Activated CD4-positive, alpha-beta T cell treated with anti-CD3 and anti-CD28 coated beads, Interleukin-2, amount 10 ng/mL, durations not matched to agents 24 days and 14 days (primary cell): ENCODE results near the gene CACNG8. TPM values are rescaled to one million over a fixed set of nuclear protein-coding genes. Genes with fewer than 3 reads are reported as not detected.

Source experiments
- DNase-seq: peaks from one replicate; pipeline ENCODE4 v3.0.0; 2022
- H3K27ac Mint-ChIP-seq: one replicate; pipeline ENCODE4 v1.8.0; 2022; ENCODE audit warnings: mild to moderate bottlenecking, mixed read lengths
- H3K27me3 Mint-ChIP-seq: one replicate; pipeline ENCODE4 v1.8.0; 2022; ENCODE audit warnings: mixed read lengths
- H3K36me3 Mint-ChIP-seq: one replicate; pipeline ENCODE4 v1.8.0; 2022; ENCODE audit warnings: low read depth, mild to moderate bottlenecking, mixed read lengths
- H3K4me1 Mint-ChIP-seq: one replicate; pipeline ENCODE4 v1.8.0; 2021; ENCODE audit warnings: mixed read lengths
- H3K4me3 Mint-ChIP-seq: one replicate; pipeline ENCODE4 v1.8.0; 2022; ENCODE audit warnings: mild to moderate bottlenecking, moderate library complexity, mixed read lengths
- H3K9me3 Mint-ChIP-seq: one replicate; pipeline ENCODE4 v1.8.0; 2021; ENCODE audit warnings: mixed read lengths
- intact Hi-C: fragments of 100-400 bp; cut with micrococcal nuclease; formaldehyde crosslinking; loops from one replicate; pipeline ENCODE4 v1.15.1; 2023
- total RNA-seq: library from RNA; stranded (reverse); gene quantifications from 2 replicates; pipeline ENCODE4 v1.2.3, GENCODE V29; 2022

Gene CACNG8
- total RNA-seq, 1 donor from 2014 or later, result not detected

DNA sequence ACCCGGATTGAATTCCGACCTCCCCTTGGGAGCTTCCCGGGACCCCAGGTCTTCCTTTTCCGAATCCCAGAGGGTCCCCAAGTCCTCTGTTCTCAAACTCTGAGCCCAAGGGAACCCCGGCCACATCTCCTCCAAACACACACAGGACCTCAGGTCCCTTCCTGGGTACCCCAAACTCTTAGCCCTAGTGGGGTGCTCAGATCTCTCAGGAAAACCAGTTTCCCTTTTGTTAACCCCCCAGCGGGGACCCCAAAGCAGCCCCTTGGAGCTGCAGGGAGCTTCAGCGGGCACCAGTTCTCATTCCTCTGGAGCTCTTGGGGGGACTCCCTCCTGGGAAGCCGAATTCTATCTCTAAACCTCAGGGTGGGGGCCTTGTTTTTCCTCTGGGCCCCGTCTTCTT, 29.5 kb downstream of the CACNG8 start:
- no peak for DNase-seq
- H3K27ac Mint-ChIP-seq, result no peak overlapping the region
- H3K9me3 Mint-ChIP-seq, result no peaks in the 10 kb centered on the region
- no peaks in the 10 kb centered on the region for H3K4me1 Mint-ChIP-seq
- intact Hi-C loops, result no loop called here
- H3K4me3 Mint-ChIP-seq, result no peak overlapping the region
- peaks cover 24% of the 10 kb centered on the region for H3K27me3 Mint-ChIP-seq
- H3K36me3 Mint-ChIP-seq, result no peaks in the 10 kb centered on the region

DNA sequence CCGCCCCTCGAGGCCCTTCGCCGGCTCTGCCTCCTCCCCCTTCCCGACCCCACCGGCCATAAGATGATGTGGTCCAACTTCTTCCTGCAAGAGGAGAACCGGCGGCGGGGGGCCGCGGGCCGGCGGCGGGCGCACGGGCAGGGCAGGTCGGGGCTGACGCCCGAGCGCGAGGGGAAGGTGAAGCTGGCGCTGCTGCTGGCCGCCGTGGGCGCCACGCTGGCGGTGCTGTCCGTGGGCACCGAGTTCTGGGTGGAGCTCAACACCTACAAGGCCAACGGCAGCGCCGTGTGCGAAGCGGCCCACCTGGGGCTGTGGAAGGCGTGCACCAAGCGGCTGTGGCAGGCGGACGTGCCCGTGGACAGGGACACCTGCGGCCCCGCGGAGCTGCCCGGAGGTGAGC, 30.1 kb downstream of the CACNG8 start:
- peaks cover 24% of the 10 kb centered on the region for H3K27me3 Mint-ChIP-seq

DNA sequence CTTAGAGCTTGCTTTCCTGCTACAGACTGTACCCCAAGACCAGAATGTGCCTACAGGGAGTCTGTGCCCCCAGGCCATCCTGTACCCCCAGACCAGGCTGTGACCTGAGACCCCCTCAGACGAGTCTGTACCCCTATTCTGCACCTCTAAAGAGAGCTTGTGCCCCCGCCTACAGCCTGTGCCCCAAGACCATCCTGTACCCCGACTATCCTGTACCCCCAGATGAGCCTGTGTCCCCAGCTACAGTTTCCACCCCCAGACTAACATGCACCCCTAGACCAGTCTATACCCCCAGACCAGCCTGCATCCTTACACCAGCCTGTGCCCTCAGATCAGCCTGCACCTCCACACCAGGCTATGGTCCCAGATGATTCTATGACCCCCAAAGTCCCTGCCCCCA, 30.7 kb downstream of the CACNG8 start:
- Mint-ChIP-seq H3K27me3 (peaks cover 24% of the 10 kb centered on the region), H3K9me3 (no peaks in the 10 kb centered on the region), H3K4me3 (no peak overlapping the region), H3K36me3 (no peaks in the 10 kb centered on the region), H3K4me1 (no peaks in the 10 kb centered on the region), H3K27ac (no peak overlapping the region)
- intact Hi-C loops, result no loop called here
- DNase-seq, result no peak

More for the DNA sequence above, 30.1 kb downstream of the CACNG8 start:
- Mint-ChIP-seq H3K9me3 (no peaks in the 10 kb centered on the region), H3K4me3 (no peak overlapping the region), H3K36me3 (no peaks in the 10 kb centered on the region), H3K4me1 (no peaks in the 10 kb centered on the region), H3K27ac (no peak overlapping the region)
- DNase-seq, result no peak
- intact Hi-C loops, result no loop called here

DNA sequence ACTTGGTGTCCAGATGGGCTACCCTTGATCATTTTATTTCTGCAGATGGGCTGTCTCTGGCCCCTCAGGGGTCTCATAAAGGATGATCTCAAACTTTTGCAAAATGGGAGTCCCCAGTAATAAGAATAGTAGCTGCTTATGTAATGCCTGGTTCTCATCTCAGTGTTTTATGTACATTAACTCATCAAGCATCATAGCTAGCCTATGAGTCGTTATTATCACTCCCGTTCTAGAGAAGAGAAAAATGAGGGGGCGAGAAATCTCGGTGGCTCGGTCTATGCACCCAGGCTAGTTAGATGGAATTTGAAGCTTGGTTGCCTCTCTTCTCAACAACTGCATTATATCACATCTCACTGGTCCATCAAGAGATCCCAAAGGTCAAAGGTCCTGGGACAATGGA, 32.1 kb downstream of the CACNG8 start:
- H3K4me3 Mint-ChIP-seq, result no peak overlapping the region
- intact Hi-C loops, result no loop called here
- no peaks in the 10 kb centered on the region for H3K36me3 Mint-ChIP-seq
- H3K9me3 Mint-ChIP-seq, result no peaks in the 10 kb centered on the region
- peaks cover 21% of the 10 kb centered on the region for H3K27me3 Mint-ChIP-seq
- H3K4me1 Mint-ChIP-seq, result no peaks in the 10 kb centered on the region
- H3K27ac Mint-ChIP-seq, result no peak overlapping the region
- DNase-seq, result no peak

DNA sequence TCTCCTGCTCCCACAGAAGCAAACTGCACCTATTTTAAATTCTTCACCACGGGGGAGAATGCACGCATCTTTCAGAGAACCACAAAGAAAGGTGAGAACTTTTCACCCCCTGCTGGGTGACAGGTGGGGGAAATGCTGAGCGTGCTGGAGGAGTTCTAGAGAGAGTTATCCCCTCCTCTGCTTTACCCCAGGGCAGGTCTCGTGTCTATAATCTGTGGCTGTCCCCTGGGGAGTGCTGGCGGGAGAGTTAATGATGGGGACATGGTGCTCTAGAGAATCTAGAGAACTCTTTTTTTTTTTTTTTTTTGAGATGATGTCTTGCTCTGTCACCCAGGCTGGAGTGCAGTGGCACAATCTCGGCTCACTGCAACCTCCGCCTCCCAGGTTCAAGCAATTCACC, 35.5 kb downstream of the CACNG8 start:
- intact Hi-C loops, result no loop called here
- H3K27me3 Mint-ChIP-seq, result peaks cover 12% of the 10 kb centered on the region
- H3K9me3 Mint-ChIP-seq, result no peaks in the 10 kb centered on the region
- H3K27ac Mint-ChIP-seq, result no peak overlapping the region
- H3K36me3 Mint-ChIP-seq, result no peaks in the 10 kb centered on the region
- H3K4me1 Mint-ChIP-seq, result no peaks in the 10 kb centered on the region
- no peak overlapping the region for H3K4me3 Mint-ChIP-seq
- no peak for DNase-seq

DNA sequence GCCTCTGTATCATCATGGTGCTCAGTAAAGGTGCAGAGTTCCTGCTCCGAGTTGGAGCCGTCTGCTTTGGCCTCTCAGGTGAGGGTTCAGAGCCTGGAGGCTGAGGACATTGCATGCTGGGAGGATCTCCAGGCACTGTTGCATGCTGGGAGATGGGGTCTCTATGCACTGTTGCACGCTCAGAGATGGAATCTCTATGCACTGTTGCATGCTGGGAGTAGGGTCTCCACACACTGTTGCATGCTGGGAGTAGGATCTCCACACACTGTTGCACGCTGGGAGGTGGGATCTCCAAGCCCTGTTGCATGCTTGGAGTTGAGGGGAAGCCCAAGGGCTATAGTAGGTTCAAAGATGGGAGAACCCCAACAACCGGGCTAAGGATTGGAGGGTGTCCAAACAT, 37.0 kb downstream of the CACNG8 start:
- H3K4me1 Mint-ChIP-seq, result no peaks in the 10 kb centered on the region
- H3K4me3 Mint-ChIP-seq, result no peak overlapping the region
- intact Hi-C loops, result no loop called here
- H3K27ac Mint-ChIP-seq, result no peak overlapping the region
- DNase-seq, result no peak
- no peaks in the 10 kb centered on the region for H3K36me3 Mint-ChIP-seq
- no peaks in the 10 kb centered on the region for H3K9me3 Mint-ChIP-seq
- H3K27me3 Mint-ChIP-seq, result no peaks in the 10 kb centered on the region

DNA sequence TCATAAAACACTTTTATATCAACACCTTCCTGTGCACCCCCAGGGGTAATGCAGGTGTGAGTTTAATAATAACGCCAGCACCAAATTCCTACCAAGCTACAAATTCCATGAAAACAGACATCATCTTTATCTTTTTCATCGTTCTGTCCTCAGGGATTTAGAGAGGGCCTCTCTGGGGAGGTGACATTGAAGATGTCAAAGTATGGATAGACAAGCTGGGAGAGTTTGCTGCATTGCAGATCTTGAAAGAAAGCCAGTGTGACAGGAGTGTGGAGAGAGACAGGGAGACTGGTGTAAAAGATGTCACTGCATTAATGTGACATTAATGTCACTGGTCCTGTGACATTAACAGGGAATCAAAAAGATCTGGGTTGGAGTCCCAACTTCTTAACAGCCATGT, 38.8 kb downstream of the CACNG8 start:
- no peaks in the 10 kb centered on the region for H3K36me3 Mint-ChIP-seq
- no peak for DNase-seq
- intact Hi-C loops, result no loop called here
- no peaks in the 10 kb centered on the region for H3K4me1 Mint-ChIP-seq
- no peak overlapping the region for H3K4me3 Mint-ChIP-seq
- no peak overlapping the region for H3K27ac Mint-ChIP-seq
- no peaks in the 10 kb centered on the region for H3K9me3 Mint-ChIP-seq
- H3K27me3 Mint-ChIP-seq, result no peaks in the 10 kb centered on the region

DNA sequence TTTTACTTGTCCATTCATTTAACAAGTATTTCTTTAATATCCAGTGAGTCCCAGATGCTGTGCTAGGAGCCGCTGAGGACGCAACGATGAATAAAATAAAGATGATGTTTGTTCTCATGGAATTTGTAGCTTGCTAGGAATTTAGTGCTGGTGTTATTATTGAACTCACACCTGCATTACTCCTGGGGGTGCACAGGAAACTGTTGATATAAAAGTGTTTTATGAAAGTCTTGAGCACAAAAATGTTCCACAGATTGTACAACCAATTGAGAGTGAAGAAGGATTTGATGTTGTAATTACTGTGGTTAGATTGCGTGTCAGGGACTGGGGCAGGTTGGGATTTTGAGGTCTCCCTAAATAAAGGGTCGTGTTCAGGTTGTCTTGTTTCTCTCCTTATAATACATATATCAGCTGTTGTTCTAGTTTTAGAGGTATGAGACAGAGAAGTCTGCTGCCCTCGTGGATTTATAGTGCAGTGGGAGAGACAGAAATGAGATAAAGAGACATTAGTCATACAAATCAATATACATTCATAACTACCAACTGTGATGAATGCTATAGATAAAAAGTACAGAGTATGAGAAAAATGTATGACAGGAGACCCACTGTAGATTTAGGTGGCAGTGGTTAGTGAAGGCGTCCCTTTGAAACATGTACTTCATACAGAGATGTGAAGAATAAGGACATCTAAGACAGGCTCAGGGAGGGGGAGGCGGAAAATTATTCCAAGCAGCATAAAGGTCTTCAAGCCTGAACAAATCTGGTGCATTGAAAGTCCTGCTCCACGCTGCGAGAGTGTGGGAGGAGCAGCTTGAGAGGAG, 40.0 kb downstream of the CACNG8 start:
- DNase-seq, result no peak
- Mint-ChIP-seq H3K36me3 (no peaks in the 10 kb centered on the region), H3K27ac (no peak overlapping the region), H3K27me3 (no peaks in the 10 kb centered on the region), H3K9me3 (no peaks in the 10 kb centered on the region), H3K4me1 (no peaks in the 10 kb centered on the region), H3K4me3 (no peak overlapping the region)
- intact Hi-C loops, result no loop called here

DNA sequence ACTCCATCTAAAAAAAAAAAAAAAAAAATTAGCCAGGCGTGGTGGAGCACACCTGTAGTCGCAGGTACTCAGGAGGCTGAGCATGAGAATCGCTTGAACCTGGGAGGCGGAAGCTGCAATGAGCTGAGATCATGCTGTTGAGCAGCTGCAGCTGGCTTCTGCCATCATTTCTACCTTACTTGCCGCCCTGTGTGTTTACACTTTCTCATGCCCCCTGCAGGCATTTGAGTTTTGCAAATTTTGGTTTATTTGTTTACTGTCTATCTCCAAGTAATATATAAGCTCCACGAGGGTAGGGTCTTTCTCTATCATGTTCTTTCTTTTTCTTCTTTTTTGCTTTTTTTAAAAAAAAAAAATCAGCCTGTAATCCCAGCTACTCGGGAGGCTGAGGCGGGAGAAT, 46.7 kb downstream of the CACNG8 start:
- intact Hi-C loops, result no loop called here
- Mint-ChIP-seq H3K27ac (no peak overlapping the region), H3K9me3 (no peaks in the 10 kb centered on the region), H3K27me3 (peaks cover 7% of the 10 kb centered on the region), H3K4me3 (no peak overlapping the region), H3K36me3 (no peaks in the 10 kb centered on the region), H3K4me1 (peaks cover 6% of the 10 kb centered on the region)
- no peak for DNase-seq

DNA sequence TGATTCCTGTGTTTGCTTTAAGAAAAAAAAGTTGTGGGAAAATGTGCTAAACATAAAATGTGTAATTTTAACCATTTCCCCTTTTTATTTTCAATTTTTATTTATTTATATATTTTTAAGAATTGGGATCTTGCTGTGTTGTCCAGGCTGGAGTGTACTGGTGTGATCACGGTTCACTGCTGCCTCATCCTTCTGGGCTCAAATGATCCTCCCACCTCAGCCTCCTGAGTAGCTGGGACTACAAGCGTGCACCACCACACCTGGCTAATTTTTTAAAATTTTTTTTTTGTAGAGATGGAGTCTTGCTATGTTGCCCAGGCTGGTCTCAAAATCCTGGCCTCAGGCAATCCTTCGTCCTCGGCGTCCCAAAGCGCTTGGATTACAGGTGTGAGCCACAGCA, 47.7 kb downstream of the CACNG8 start:
- Mint-ChIP-seq H3K4me1 (peaks cover 6% of the 10 kb centered on the region), H3K9me3 (no peaks in the 10 kb centered on the region), H3K36me3 (no peaks in the 10 kb centered on the region), H3K27me3 (peaks cover 9% of the 10 kb centered on the region), H3K4me3 (no peak overlapping the region), H3K27ac (no peak overlapping the region)
- intact Hi-C loops, result no loop called here
- DNase-seq, result no peak

DNA sequence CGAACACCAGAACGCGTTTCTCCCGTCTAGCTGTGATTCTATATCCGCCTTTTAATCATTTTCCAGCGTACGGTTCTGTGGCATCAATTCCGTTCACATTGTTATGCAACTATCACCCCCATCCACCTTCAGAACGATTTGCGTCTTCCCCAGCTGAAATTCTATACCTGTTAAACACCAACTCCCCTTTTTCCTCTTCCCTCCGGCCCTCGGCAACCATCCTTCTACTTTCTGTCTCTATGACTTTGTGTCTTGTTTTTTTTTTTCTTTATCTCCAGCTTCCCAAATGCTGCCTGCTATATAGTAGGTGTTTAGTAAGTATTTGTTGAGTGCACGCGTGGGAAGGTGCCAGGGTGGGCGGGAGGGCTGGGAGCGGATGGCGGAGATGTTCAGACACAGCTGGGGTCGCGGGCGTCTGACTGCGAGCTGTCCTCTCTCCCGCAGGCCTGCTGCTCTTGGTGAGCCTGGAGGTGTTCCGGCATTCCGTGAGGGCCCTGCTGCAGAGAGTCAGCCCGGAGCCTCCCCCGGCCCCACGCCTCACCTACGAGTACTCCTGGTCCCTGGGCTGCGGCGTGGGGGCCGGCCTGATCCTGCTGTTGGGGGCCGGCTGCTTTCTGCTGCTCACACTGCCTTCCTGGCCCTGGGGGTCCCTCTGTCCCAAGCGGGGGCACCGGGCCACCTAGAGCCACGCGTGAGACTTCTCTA, 48.9 kb downstream of the CACNG8 start:
- DNase-seq, result no peak
- no peaks in the 10 kb centered on the region for H3K36me3 Mint-ChIP-seq
- H3K9me3 Mint-ChIP-seq, result no peaks in the 10 kb centered on the region
- peaks cover 9% of the 10 kb centered on the region for H3K27me3 Mint-ChIP-seq
- intact Hi-C loops, result no loop called here
- H3K27ac Mint-ChIP-seq, result no peak overlapping the region
- peaks cover 6% of the 10 kb centered on the region for H3K4me1 Mint-ChIP-seq
- H3K4me3 Mint-ChIP-seq, result no peak overlapping the region

DNA sequence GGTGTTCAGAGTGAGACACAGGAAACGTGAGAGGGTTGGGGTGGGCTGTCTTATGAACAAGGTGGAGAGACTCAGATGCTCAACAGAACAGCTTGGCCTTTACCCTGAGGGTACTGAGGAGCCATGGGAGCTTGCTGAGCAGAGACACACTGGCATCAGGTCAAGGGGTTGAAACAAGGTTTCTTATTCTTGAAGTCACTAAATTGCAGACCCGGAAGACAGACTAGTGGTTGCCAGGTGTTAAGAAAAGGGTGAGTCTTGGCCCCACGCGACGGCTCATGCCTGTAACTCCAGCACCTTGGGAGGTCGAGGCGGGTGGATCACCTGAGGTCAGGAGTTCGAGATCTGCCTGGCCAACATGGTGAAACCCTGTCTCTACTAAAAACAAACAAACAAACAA, 51.1 kb downstream of the CACNG8 start:
- no peaks in the 10 kb centered on the region for H3K36me3 Mint-ChIP-seq
- no peak overlapping the region for H3K27ac Mint-ChIP-seq
- H3K27me3 Mint-ChIP-seq, result peaks cover 7% of the 10 kb centered on the region
- peaks cover 2% of the 10 kb centered on the region for H3K4me1 Mint-ChIP-seq
- H3K4me3 Mint-ChIP-seq, result no peak overlapping the region
- H3K9me3 Mint-ChIP-seq, result no peaks in the 10 kb centered on the region
- intact Hi-C loops, result no loop called here
- no peak for DNase-seq

DNA sequence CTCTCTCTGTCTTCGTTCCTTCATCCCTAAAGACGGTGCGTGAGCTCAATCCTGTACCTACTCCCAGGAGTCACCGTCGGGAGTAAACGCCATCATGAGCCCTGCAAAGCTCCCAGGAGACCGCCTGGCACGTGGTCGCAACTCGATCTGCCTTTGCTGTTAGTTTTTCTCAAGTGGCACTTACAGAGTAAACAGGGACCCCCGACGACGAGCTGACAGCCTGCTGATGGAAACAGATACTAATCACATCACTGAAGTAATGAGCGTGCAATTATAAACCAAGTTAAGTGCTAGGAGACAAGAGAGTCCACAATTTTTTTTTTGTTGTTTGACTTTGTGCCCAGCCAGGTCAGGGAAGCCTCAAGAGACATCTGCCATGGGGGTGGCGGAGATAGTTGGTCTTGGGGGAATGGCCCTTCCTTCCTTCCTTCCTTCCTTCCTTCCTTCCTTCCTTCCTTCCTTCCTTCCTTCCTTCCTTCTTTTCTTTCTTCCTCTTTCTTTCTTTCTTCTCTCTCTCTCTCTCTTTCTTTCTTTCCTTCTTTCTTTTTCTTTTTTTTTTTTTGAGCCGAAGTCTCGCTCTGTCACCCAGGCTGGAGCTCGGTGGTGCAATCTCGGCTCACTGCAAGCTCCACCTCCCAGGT, 52.3 kb downstream of the CACNG8 start:
- Mint-ChIP-seq H3K36me3 (no peaks in the 10 kb centered on the region), H3K27ac (no peak overlapping the region)
- intact Hi-C loops, result no loop called here

DNA sequence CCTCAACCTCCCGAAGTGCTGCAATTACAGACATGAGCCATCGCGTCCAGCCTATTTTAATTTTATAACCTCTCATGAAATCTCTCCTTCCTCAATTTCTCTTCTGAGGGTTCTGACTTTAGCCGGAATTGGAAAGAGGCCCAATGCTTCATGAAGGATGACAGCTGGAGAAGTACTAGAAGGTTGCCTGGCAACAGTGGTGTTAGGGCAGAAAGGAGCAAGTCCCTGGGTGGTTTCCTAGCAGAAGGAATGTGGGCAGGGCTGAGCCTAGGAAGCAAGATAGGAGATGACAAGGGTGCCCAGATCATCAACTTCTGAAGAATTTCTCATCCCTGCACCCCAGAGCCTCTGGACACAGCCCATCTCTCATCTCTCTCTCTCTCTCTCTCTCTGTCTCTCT, 54.5 kb downstream of the CACNG8 start:
- intact Hi-C loops, result no loop called here
- Mint-ChIP-seq H3K36me3 (no peaks in the 10 kb centered on the region), H3K27ac (no peak overlapping the region), H3K4me3 (no peak overlapping the region), H3K4me1 (peaks cover 2% of the 10 kb centered on the region), H3K9me3 (no peaks in the 10 kb centered on the region), H3K27me3 (peaks cover 4% of the 10 kb centered on the region)
- DNase-seq, result no peak

More for the DNA sequence above, 52.3 kb downstream of the CACNG8 start:
- H3K4me1 Mint-ChIP-seq, result peaks cover 2% of the 10 kb centered on the region
- no peaks in the 10 kb centered on the region for H3K9me3 Mint-ChIP-seq
- no peak overlapping the region for H3K4me3 Mint-ChIP-seq
- peaks cover 7% of the 10 kb centered on the region for H3K27me3 Mint-ChIP-seq
- DNase-seq, result no peak
